GM21526 (cell line): Measurements from ENCODE around the gene PITRM1.

Experiments used
- ATAC-seq: cut with Tn5 transposase; IDR thresholded peaks from one replicate; pipeline ENCODE4 v1.9.1; 2021; ENCODE audit warnings: moderate library complexity; ENCODE audit not compliant: unreplicated experiment, low FRiP score

Gene PITRM1

DNA sequence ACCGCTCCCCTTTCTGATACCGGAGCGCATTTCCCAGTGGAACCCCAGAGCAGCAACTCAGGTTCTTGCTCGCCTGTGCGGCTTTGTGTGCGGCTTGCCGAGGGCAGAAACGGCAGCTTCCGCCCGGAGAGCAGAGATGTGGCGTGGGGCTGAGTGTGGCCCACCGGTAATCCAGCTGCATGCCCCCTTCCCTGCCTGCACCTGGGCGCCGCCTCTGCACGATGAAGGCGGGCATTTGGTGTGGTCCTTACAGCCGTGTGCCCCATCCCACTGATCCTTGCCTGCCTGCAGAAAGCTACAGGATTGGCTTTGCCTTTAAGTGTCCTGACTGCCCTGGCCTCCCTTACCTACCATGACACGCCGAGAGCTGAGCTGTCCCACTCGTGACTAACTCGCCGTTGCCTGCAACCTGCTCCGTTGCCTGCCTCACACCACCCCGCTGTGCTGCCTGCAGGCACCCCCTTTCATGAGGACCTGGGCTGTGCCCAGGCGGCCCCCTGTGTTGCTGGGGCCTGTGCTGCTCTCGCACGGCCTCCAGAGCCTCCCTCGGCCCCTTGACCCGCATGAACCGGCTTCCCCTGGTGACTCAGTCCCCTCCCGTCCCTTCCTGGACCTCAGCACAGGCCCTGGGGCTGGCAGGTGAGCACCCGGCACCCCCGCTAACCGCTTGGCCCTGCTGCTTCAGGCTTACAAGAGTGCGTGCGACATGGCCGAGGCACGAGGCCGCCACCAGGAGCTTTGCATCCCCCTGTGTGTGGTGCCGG is 48.0 kb downstream of the PITRM1 start:
- no peak for ATAC-seq

DNA sequence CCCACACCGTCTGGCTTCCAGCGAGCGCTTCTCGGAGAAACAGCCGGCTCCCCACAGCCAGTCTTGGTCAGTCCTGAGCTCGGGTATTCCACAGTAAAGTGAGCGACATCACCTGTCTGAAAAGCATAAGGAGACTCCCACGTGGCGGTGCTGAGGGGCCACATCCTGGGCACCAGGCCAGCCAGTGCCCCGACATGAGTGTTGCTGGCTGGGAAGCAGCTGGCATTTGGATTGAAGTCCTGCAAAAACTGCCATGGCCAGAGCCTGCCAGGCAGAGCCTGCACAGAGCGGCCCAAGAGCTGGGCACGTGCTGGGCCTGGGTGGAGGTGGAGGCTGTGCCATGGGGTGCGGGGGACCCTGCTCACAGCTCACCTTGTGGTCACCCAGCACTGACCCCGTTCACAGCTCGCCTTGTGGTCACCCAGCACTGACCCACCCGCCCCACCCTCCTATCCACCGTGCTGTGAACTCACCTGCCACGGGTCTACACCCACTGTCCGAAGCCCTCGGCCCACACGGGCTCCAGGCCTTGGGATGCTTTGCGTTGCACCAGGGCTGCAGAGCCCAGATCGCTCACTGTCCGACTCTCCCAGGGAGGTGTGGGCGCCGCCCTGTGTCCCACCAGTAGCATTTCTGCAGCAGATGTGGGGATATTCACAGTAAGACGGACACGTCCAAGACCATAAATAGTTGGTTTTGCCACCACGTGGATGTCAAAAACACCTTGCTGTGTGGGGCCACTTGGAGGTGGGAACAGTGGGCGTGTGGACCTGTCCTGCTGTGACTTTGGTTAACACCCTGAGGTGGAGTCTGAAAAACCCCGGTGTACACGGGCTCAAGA is 48.8 kb downstream of the PITRM1 start:
- ATAC-seq, result no peak

- ATAC-seq, result no peak
These were observed 49.9 kb downstream of the PITRM1 start for GRCh38 chr10:3122486-3123205.

GRCh38 chr10:3122034-3122433 is 50.5 kb downstream of the PITRM1 start:
- ATAC-seq, result no peak

- ATAC-seq, result no peak
These were observed 52.7 kb downstream of the PITRM1 start for GRCh38 chr10:3119796-3120459.

DNA sequence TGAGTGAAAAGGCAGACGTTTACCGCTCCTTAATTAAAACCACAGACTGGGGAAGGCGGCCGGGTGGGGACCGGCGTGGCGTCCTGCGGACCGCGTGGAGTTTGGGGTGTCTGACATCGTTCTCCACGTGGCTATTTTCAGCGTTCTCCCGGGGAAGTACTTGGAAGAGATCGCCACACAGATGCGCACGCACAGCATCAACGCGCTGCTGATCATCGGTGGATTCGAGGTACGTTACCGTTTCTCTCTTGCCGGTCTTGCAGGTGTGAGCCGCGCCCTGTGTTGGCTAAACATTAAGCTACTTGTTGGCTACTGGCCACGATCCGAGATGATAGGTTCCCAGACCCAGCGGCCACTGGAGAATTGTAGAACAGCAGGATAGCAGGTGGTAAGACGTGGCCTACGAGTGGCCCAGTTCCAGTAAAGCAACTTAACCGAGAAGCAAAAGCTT is 53.9 kb downstream of the PITRM1 start:
- no peak for ATAC-seq

GRCh38 chr10:3117486-3117885 is 55.1 kb downstream of the PITRM1 start:
- no peak for ATAC-seq

- no peak for ATAC-seq
These were observed 56.0 kb downstream of the PITRM1 start for GRCh38 chr10:3116508-3117100.

- ATAC-seq, result no peak
These were observed 56.9 kb downstream of the PITRM1 start for GRCh38 chr10:3115685-3116084.

DNA sequence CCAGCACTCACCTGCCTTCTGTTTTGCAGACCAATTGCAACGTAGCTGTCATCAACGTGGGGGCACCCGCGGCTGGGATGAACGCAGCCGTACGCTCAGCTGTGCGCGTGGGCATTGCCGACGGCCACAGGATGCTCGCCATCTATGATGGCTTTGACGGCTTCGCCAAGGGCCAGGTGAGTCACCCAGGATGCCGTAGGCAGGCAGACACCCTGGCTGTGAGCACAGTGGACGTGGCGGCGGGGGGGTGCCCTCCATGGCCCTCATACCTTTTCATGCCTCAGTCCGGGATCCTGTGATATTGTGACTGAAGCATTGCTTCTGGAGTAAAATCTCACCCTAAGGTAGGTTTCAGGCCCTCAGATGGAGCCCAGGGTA is 59.2 kb downstream of the PITRM1 start:
- ATAC-seq, result no peak

DNA sequence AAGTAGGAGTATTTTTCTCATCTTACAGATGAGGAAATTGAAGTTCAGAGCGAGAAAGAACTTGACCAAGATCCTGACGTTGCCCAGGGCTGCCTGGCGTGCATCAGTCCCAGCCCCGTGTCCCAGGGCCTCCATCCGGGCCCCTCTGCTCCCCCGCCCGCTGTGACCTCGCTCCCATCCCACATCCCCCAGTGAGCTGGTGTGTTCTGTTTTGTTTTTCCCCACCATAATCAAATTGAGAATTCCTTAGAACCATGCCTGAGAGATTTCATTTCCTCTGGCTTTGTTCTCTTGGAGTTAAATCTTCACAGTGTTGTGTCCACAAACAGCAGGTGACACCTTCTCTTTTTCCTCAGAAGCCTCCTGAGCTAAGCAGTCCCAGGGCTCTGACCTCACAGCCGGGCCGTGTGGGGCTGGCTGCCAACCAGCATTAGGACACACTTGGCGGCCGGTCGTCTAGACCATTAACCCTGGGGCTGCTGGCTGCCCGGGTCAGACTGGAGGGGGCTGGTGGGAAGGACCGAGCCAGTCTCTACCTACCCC is 60.9 kb downstream of the PITRM1 start:
- ATAC-seq, result no peak

DNA sequence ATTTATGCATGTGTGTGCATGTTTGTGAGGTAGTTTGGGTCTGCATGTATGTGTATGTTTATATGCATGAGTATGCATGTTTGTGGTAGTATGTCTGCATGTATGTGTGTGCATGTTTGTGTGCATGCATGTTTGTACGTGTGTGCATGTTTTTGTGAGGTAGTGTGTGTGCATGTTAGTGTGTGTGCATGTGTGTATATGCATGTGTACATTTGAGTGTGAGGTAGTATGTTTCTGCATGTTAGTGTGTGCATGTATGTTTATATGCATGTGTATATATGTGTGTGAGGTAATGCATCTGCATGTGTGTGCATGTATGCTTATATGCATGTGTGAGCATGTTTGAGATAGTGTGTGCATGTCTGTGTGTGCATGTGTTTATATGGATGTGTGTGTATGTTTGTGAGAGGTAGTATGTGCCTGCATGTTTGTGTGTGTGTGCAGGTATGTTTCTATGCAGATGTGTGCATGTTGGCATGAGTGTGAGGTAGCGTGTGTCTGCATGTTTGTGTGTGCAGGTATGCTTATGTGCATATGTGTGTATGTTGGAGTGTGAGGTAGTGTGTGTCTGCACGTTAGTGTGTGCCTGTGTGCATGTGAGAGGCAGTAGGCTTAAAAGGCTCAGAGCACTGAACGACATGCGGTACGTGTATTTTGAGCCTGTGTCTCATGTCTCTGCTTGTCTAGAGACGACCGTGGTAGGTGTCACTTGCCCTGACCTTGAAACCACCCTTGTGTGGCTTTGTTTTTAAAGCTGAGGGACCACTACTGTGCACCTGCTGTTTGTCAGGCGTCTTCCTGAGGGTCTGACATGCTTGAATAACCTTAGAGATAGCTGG is 61.6 kb downstream of the PITRM1 start:
- ATAC-seq, result no peak

DNA sequence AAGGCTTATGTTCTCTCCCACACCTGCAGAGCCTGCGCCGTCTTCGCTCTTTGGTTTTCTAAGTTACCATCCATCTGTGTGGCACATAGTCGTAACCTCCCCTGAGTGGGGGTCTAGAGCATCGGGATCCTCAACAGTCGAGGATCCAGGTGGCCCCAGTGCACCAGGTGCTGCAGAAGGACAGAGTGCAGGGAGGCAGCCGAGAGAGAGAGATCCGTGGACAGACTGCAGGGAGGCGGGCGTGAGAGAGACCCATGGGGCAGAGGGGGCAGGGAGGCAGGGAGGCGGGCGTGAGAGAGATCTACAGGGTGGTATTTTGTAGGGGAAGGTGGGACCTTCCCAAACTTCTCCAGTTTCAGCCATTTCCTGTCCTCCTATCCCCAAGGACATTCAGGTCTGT is 62.9 kb downstream of the PITRM1 start:
- no peak for ATAC-seq

- no peak for ATAC-seq
These were observed 63.4 kb downstream of the PITRM1 start for GRCh38 chr10:3109196-3109595.

GRCh38 chr10:3108575-3109105 is 63.9 kb downstream of the PITRM1 start:
- ATAC-seq, result no peak

DNA sequence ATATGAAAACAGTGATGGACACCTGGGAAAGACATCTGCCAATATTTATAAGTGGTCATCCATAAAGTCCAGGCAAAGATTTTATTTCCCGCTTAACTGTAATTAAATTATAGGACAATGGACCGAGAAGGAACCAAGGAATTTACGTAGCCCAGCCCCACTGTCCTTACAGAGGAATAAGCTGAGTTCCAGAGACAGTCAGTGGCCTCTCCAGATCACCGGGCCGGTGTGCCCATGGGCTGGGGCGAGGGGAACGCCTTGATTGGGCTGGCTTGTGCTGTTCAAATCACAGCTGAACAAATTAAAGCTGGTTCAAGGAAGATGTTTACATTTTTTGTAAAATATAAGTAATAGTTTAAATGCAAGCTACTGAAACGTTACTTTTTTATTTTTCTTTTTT is 64.5 kb downstream of the PITRM1 start:
- no peak for ATAC-seq

DNA sequence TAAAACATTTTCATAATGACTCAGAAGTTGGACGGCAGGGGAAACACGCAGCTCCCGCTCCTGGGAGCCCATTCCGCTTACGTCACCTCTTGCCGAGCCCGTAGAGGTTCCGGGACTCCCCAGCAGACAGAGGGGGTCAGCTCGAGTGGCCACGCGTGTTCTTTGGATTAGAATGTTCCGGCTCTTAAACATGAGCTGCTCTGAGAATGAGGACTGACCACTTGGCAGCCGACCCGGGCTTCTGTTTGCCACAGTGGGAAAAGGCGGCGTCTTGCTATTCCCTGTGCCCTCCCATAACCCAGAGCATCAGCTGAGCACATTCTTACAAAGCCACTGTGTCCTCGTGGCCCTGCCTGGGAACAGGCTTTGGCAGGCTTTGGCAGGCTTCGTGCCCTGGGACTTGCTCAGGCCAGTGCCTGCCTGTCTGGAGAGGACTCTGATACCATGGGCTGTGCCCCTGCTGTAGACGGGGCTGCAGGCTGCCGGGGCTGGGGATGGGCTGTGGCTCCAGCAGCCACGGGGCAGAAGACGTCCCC is 65.1 kb downstream of the PITRM1 start:
- ATAC-seq, result no peak

DNA sequence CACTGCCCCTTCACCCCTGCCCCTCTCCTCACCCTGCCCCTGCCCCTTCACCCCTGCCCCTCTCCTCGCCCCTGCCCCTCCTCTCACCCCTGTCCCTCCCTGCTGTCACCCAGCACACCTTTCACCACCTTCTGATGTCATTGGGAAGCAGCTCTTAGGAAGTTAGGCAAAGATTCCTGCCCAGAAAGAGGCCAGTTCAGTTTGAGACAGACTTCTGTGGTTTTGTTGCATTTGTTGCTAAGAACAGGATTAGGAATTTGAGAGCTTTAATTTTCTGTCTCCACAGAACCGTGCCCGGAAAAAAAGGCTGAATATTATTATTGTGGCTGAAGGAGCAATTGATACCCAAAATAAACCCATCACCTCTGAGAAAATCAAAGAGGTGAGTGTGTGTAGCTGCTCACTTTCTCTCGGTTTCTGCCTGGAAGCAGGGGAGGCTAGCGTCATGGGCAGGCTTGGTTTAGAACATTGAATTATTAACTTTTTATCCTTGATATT is 65.6 kb downstream of the PITRM1 start:
- no peak for ATAC-seq
